IPS-18c (cell line): ENCODE measurements around the gene SCNN1G.
"Not testable (repeated sequence)": the region's sequence is repeated elsewhere in the genome, so short reads cannot be mapped to it uniquely, and the experiment has no call there.

Experiments used
- H3K4me3 ChIP-seq: 2 replicates; pipeline ENCODE4 v1.7.0; 2013; ENCODE audit warnings: low read depth, mild to moderate bottlenecking, low read length, moderate library complexity; ENCODE audit not compliant: insufficient read depth
- H3K9me3 ChIP-seq: one replicate; pipeline ENCODE4 v1.6.1; 2013; ENCODE audit warnings: mild to moderate bottlenecking, low read length, moderate library complexity; ENCODE audit not compliant: control insufficient read depth, insufficient read depth

The SCNN1G gene

GRCh38 chr16:23222929-23223328 is 40.4 kb downstream of the SCNN1G start:
- Histone ChIP-seq H3K9me3 (no peaks in the 10 kb centered on the region), H3K4me3 (no peak overlapping the region)

DNA sequence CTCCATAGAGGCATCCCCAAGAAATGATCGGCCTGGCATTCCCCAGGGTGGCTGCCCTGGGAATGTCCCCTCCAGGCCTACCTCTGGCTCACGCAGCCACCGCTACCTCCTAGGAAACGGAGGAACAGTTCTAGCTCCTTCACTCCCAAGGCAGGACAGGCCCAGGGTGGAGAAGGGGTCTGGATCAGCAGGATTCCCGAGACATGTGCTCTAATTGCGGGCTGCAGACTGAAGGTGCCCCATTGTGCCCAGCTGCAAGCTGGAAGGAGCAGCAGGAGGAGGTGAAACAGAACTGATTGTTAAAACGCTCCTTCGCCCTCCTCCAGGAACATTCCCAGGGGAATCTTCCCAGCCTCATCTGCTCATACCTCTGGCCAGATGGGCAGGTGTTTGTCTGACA is 40.8 kb downstream of the SCNN1G start:
- Histone ChIP-seq H3K9me3 (no peaks in the 10 kb centered on the region), H3K4me3 (no peak overlapping the region)

- Histone ChIP-seq H3K9me3 (no peaks in the 10 kb centered on the region), H3K4me3 (no peak overlapping the region)
Measured at GRCh38 chr16:23225109-23225508, 42.6 kb downstream of the SCNN1G start.

DNA sequence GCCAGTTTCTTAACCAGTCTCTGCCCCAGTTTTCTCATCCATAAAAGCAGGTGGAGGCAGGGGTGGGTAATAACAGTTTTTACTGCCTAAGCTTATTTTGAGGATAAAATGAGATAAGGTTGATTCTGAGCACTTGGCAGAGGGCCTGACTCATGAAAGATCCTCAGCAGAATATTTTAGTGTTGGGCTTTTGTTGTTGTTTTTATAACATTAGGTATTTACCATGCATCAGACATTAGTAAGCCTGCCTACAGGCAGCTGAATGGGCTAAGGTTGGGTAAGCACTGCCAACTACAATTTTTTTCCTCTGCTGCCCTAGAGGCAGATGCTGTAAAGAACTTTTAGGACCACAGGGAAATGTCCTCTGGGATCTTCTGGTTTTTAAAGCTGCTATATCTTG is 43.1 kb downstream of the SCNN1G start:
- no peaks in the 10 kb centered on the region for H3K9me3 ChIP-seq
- no peak overlapping the region for H3K4me3 ChIP-seq

GRCh38 chr16:23227529-23227928 is 45.0 kb downstream of the SCNN1G start:
- Histone ChIP-seq H3K9me3 (no peaks in the 10 kb centered on the region), H3K4me3 (no peak overlapping the region)

- H3K9me3 ChIP-seq: no peaks in the 10 kb centered on the region
- no peak overlapping the region for H3K4me3 ChIP-seq
Measured at GRCh38 chr16:23229714-23230113, 47.2 kb downstream of the SCNN1G start.

GRCh38 chr16:23232806-23233205 is 50.3 kb downstream of the SCNN1G start:
- Histone ChIP-seq H3K4me3 (no peak overlapping the region), H3K9me3 (no peaks in the 10 kb centered on the region)

DNA sequence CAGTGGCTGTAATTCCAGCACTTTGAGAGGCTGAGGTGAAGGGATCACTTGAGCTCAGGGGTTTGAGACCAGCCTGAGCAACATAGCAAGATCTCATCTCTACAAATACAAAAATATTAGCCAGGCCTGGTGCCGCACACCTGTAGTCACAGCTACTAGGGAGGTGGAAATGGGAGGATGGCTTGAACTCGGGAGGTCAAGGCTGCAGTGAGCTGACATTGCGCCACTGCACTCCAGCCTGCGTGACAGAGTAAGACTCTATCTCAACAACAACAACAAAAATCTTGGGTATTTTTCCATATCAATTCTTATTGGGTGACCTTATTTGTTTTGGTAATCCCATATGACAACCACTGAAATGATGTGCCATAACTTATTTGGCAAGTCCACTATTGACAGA is 52.6 kb downstream of the SCNN1G start:
- H3K9me3 ChIP-seq: no peaks in the 10 kb centered on the region
- H3K4me3 ChIP-seq: no peak overlapping the region

- Histone ChIP-seq H3K9me3 (no peaks in the 10 kb centered on the region), H3K4me3 (no peak overlapping the region)
Measured at GRCh38 chr16:23236983-23237382, 54.4 kb downstream of the SCNN1G start.

DNA sequence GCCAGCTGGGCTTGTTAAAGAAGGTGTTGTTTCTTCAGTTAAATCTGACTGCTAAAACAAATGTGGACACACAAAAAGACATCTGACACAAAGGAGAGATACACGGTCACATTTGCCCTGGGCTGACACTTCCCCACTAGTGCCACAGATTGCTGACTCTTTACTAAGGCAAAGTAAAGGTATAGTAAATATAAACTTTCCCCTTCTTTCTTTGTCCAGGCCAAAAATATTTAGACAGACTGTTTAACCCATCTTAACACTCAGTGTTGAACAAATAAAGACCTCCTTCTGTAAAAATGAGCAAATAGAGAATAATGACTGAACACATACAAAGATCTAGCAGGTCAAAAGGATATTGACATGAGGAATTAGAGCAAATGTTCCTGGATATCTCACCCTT is 58.4 kb downstream of the SCNN1G start:
- no peaks in the 10 kb centered on the region for H3K9me3 ChIP-seq
- H3K4me3 ChIP-seq: no peak overlapping the region

DNA sequence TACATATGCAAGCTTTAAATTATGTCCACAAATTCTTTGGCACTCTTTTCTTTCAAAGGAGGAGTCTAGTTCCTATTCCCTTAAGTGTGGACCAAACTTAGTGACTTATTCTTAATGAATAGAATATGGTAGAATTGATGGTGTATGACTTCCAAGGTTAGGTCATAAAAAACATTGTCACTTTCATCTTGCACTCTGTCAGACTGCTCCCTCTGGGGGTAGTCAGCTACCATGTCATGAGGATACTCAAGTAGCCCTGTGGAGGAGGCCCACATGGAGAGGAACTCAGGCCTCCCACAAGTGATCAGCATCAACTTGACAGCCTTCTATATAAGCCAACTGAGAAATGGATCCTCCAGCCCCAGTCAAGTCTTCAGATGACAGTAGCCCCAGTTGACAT is 61.6 kb downstream of the SCNN1G start:
- H3K9me3 ChIP-seq: no peaks in the 10 kb centered on the region
- H3K4me3 ChIP-seq: no peak overlapping the region

- H3K9me3 ChIP-seq: no peaks in the 10 kb centered on the region
- no peak overlapping the region for H3K4me3 ChIP-seq
Measured at GRCh38 chr16:23245268-23245667, 62.7 kb downstream of the SCNN1G start.

GRCh38 chr16:23248261-23249194 is 66.0 kb downstream of the SCNN1G start:
- Histone ChIP-seq H3K9me3 (no peaks in the 10 kb centered on the region), H3K4me3 (no peak overlapping the region)

- Histone ChIP-seq H3K9me3 (no peaks in the 10 kb centered on the region), H3K4me3 (no peak overlapping the region)
Measured at GRCh38 chr16:23249830-23250229, 67.3 kb downstream of the SCNN1G start.

- no peaks in the 10 kb centered on the region for H3K9me3 ChIP-seq
- H3K4me3 ChIP-seq: no peak overlapping the region
Measured at GRCh38 chr16:23252310-23252709, 69.8 kb downstream of the SCNN1G start.

DNA sequence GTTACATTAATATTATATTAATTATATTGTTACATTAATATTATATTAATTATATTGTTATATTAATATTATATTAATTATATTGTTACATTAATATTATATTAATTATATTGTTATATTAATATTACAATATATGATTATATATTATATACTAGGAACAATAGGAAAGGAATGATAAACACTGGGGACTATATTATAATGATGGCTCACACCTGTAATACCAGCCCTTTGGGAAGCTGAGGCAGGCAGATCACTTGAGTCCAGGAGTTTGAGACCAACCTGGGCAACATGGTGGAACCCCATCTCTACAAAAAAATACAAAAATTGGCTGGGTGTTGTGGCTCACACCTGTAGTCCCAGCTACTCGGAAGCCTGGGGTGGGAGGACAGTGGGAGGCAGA is 71.1 kb downstream of the SCNN1G start:
- H3K9me3 ChIP-seq, H3K4me3 ChIP-seq: not testable (repeated sequence)

DNA sequence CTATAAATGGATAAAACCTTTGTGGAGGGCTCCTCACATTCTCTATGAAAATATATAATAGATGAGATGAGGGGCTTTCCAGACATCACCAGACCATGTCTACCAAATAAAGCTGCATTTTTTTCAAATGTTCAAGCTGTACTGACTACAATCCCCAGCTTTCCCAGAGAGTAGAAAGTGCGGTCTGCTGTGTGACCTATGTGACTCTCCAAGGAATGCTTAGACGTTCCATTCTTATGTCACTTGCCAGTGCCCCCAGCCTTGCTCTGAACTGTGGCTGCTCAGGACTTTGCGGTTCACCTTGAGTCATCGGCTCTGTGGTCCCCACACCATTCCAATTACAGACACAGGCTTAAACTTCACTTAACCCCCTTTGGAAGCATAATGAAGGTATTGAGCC is 71.8 kb downstream of the SCNN1G start:
- Histone ChIP-seq H3K9me3 (no peaks in the 10 kb centered on the region), H3K4me3 (no peak overlapping the region)

DNA sequence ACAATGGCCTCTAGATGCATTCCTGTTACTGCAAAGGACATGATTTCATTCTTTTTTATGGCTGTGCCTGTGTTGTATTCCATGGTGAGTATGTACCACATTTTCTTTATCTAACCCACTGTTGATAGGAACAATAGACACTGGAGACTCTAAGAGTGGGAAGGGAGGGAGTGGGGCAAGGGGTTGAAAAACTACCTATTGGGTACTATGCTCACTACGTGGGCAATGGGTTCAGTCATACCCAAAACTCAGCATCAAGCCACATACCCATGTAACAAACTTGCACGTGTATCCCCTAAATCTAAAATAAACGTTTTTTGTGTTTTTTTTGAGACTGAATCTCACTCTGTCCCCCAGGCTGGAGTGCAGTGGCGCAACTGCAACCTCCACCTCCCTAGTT is 72.5 kb downstream of the SCNN1G start:
- Histone ChIP-seq H3K9me3 (no peaks in the 10 kb centered on the region), H3K4me3 (no peak overlapping the region)

DNA sequence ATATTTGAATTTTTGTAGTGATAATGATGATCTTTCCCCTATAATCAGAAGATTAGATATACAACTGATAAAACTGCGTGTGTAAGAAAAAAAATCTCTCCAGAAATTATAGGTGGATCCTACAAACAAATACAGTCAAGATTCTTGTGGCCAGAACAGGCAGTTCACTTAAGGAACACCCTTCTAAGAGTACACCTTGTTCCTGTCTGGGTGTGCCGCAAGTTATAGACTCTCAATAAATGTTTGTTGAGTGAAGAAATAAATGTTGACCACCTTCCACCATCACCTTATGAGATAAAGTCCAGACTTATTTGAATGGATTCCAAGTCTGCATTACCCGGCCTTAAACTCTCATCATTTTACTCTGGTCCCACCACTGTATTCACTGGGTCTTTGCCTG is 73.9 kb downstream of the SCNN1G start:
- H3K9me3 ChIP-seq: no peaks in the 10 kb centered on the region

More for the DNA sequence above, 73.9 kb downstream of the SCNN1G start:
- H3K4me3 ChIP-seq: no peak overlapping the region
